Astrocyte (in vitro differentiated cells and primary cell): ENCODE measurements around the gene HSPG2. TPM values are rescaled to one million over a fixed set of nuclear protein-coding genes. Genes with fewer than 3 reads are reported as not detected.
A peak's percentile ranks its signal among the peaks of the same experiment; 100 is the strongest.

ENCODE experiments used
- DNase-seq: peaks from one replicate; pipeline ENCODE4 v3.0.0-alpha.2; 2010; ENCODE audit warnings: low read depth
- FAIRE-seq: peaks from 2 replicates; lab custom pipeline; 2011; peaks lifted over from hg19 to GRCh38; lab: Jason Lieb, UNC
- H2AFZ ChIP-seq: 2 replicates; pipeline ENCODE4 v1.6.0; 2012; ENCODE audit warnings: low read depth, low read length, inconsistent platforms
- H3K27ac ChIP-seq: 2 replicates; pipeline ENCODE4 v1.5.1; 2011; ENCODE audit warnings: low read depth, low read length, inconsistent platforms
- H3K27me3 ChIP-seq: 2 replicates; pipeline ENCODE4 v1.6.0; 2011; ENCODE audit warnings: low read length, inconsistent platforms; ENCODE audit not compliant: insufficient read depth
- H3K36me3 ChIP-seq: 2 replicates; pipeline ENCODE4 v1.5.1; 2011; ENCODE audit warnings: low read length, inconsistent platforms; ENCODE audit not compliant: insufficient read depth
- H3K4me1 ChIP-seq: 2 replicates; pipeline ENCODE4 v1.5.1; 2011; ENCODE audit warnings: low read length, inconsistent platforms; ENCODE audit not compliant: insufficient read depth
- H3K4me2 ChIP-seq: 2 replicates; pipeline ENCODE4 v1.6.0; 2012; ENCODE audit warnings: low read length, inconsistent platforms
- H3K4me3 ChIP-seq: 2 replicates; pipeline ENCODE4 v1.5.1; 2011; ENCODE audit warnings: low read depth, mild to moderate bottlenecking, low read length, inconsistent platforms; ENCODE audit not compliant: insufficient read depth
- H3K79me2 ChIP-seq: 2 replicates; pipeline ENCODE4 v1.6.0; 2012; ENCODE audit warnings: mild to moderate bottlenecking, low read length, inconsistent platforms; ENCODE audit not compliant: insufficient read depth
- H3K9ac ChIP-seq: 2 replicates; pipeline ENCODE4 v1.6.0; 2012; ENCODE audit warnings: mild to moderate bottlenecking, low read length, inconsistent platforms
- H3K9me3 ChIP-seq: 2 replicates; pipeline ENCODE4 v1.5.1; 2012; ENCODE audit warnings: low read depth, mild to moderate bottlenecking, low read length, inconsistent platforms; ENCODE audit not compliant: insufficient read depth
- H4K20me1 ChIP-seq: 2 replicates; pipeline ENCODE4 v1.6.0; 2012; ENCODE audit warnings: low read length, inconsistent platforms; ENCODE audit not compliant: insufficient read depth
- H3K27ac Mint-ChIP-seq: one replicate; pipeline ENCODE4 v1.8.0; 2021; ENCODE audit warnings: mild to moderate bottlenecking, mixed read lengths; ENCODE audit not compliant: unreplicated experiment
- H3K27me3 Mint-ChIP-seq: one replicate; pipeline ENCODE4 v1.8.0; 2021; ENCODE audit warnings: low read depth, mixed read lengths; ENCODE audit not compliant: unreplicated experiment
- H3K36me3 Mint-ChIP-seq: one replicate; pipeline ENCODE4 v1.8.0; 2021; ENCODE audit warnings: low read depth, mixed read lengths; ENCODE audit not compliant: unreplicated experiment
- H3K4me1 Mint-ChIP-seq: one replicate; pipeline ENCODE4 v1.8.0; 2021; ENCODE audit warnings: low read depth, mixed read lengths; ENCODE audit not compliant: unreplicated experiment
- H3K4me3 Mint-ChIP-seq: one replicate; pipeline ENCODE4 v1.8.0; 2021; ENCODE audit warnings: mild to moderate bottlenecking, moderate library complexity, mixed read lengths; ENCODE audit not compliant: unreplicated experiment
- H3K9me3 Mint-ChIP-seq: one replicate; pipeline ENCODE4 v1.8.0; 2021; ENCODE audit warnings: mild to moderate bottlenecking, mixed read lengths; ENCODE audit not compliant: unreplicated experiment
- CTCF ChIP-seq: IDR thresholded peaks from 2 replicates; pipeline ENCODE4 v1.5.1; 2011; ENCODE audit warnings: low read depth, mild to moderate bottlenecking, inconsistent platforms, low read length, moderate library complexity; ENCODE audit not compliant: insufficient read depth
- EZH2 ChIP-seq: IDR thresholded peaks from 2 replicates; pipeline ENCODE4 v1.6.1; 2012; ENCODE audit warnings: mild to moderate bottlenecking, low read length, inconsistent platforms; ENCODE audit not compliant: insufficient read depth
- total RNA-seq: library from RNA; stranded (reverse); gene quantifications from 2 replicates; pipeline ENCODE4 v1.2.1, GENCODE V29; 2021

HSPG2 gene
- total RNA-seq, 1 donor from 2014 or later: 249 TPM

DNA sequence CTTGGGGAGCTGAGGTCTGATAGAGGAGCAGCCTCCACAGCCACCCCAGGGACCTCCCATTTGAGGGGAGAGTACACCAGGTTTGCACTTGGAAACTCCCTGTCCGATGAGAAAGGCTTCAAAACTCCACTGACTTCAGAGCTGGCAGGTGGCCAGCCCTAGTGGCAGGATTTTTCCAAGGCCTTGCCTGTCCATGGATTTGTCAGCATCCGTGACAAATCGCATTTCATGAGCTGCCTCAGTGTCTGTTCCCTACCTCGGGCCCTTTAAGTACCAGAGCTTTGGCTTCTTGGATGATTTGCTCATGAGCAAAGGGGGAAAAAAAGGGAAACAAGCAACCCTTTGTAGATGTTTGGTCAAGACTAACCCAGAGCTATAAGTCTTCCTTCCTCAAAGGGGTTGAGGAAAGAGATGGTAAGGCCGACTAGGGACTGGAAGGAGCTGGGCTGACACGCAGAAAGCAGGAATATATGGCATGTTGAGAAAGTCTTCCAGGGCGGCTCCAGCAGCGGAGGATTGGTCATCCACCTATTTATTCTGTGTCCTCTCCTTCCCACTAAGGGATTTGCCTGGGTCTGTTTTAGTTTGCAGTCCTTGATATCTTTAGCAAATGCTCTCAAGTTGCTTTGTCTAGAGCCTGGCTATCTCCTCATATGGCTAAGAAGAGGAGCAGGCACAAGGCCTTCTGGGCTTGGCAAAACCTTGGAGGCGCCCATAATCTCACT, 2.7 kb upstream of the HSPG2 start:
- Histone ChIP-seq H3K27ac (peak overlapping the region; percentile 90), H3K4me2 (peak overlapping the region; percentile 60), H3K36me3 (no peaks in the 10 kb centered on the region), H2AFZ (peak overlapping the region; percentile 60), H3K9me3 (no peaks in the 10 kb centered on the region), H3K27me3 (no peaks in the 10 kb centered on the region), H3K9ac (peak overlapping the region; percentile 67), H3K4me3 (no peak overlapping the region), H3K79me2 (peaks cover 20% of the 10 kb centered on the region), H3K4me1 (peaks cover 61% of the 10 kb centered on the region), H4K20me1 (peaks cover 12% of the 10 kb centered on the region)
- peak overlapping the region; percentile 87 for H3K27ac Mint-ChIP-seq
- TF ChIP-seq CTCF (peak; percentile 69), EZH2 (no peak)
- DNase-seq: peak; percentile 97
- H3K36me3 Mint-ChIP-seq: no peaks in the 10 kb centered on the region
- H3K9me3 Mint-ChIP-seq: no peaks in the 10 kb centered on the region
- H3K4me3 Mint-ChIP-seq: no peak overlapping the region
- FAIRE-seq: no peak
- H3K27me3 Mint-ChIP-seq: no peaks in the 10 kb centered on the region
- H3K4me1 Mint-ChIP-seq: peaks cover 50% of the 10 kb centered on the region

DNA sequence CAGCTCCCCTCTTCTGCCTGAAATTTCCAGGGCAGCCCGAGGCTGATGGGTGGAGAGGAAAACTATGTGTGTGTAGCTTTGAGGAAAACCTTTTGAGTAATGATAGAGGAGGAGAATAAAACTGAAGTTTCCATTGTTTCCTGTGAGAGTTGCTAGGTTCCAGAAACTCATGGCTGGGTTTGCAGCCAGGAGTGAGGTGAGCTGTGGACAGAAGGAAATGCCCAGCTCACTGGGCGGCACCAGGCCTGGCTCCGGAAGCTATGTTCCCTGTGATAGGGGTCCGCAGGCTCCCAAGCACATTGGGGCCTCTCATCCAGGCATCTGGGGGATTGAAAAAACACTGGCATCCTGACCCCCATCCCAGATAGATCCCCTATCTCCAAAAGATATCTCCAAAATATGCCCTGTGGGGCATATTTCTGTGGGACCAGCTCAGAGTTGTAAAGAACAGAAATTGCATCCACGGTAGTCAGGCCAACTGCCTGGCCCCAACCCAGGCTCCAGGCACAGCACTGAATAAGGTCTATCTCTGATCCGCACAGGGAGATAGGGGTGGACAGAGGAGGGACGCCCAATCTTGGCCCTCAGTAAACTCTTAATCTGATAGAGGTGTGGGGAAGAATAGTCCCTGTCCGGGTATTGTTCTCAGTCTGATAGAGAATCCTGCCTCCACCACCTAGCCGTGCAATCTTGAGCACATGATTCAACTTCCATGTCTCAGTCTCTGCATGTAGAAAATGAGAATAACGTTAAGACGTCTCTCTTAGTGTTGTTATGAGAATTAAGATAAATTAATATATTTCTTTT, 1.8 kb upstream of the HSPG2 start:
- Histone ChIP-seq H4K20me1 (peaks cover 17% of the 10 kb centered on the region), H3K9ac (peak overlapping the region; percentile 67), H3K27me3 (no peaks in the 10 kb centered on the region), H3K4me3 (no peak overlapping the region), H3K27ac (peak overlapping the region; percentile 90), H3K4me2 (peak overlapping the region; percentile 60), H3K4me1 (peaks cover 57% of the 10 kb centered on the region), H3K79me2 (peaks cover 28% of the 10 kb centered on the region), H3K9me3 (no peaks in the 10 kb centered on the region), H2AFZ (peak overlapping the region; percentile 42), H3K36me3 (no peaks in the 10 kb centered on the region)
- Mint-ChIP-seq H3K27me3 (no peaks in the 10 kb centered on the region), H3K9me3 (no peaks in the 10 kb centered on the region), H3K36me3 (peaks cover 2% of the 10 kb centered on the region), H3K4me3 (peak overlapping the region; percentile 80), H3K27ac (peak overlapping the region; percentile 84), H3K4me1 (peaks cover 46% of the 10 kb centered on the region)
- DNase-seq: peak; percentile 47
- FAIRE-seq: no peak
- no peak for TF ChIP-seq CTCF
- TF ChIP-seq EZH2: no peak
